Middle frontal gyrus (tissue), 1 donor: ENCODE results near the gene FN3KRP.
A peak's percentile ranks its signal among the peaks of the same experiment; 100 is the strongest.
"Not testable (repeated sequence)": the region's sequence is repeated elsewhere in the genome, so short reads cannot be mapped to it uniquely, and the experiment has no call there.

Experiments used
- DNase-seq: peaks from one replicate; pipeline ENCODE4 v3.0.0-alpha.2; 2015; ENCODE audit warnings: low spot score; ENCODE audit errors: extremely low spot score

The FN3KRP gene

GRCh38 chr17:82740906-82741759 is 24.6 kb downstream of the FN3KRP start:
- no peak for DNase-seq

GRCh38 chr17:82743344-82744219 is 27.1 kb downstream of the FN3KRP start:
- no peak for DNase-seq

- DNase-seq: not testable (repeated sequence)
Measured at GRCh38 chr17:82744736-82745135, 28.2 kb downstream of the FN3KRP start.

- no peak for DNase-seq
Measured at GRCh38 chr17:82745524-82745923, 29.0 kb downstream of the FN3KRP start.

GRCh38 chr17:82748756-82749155 is 32.2 kb downstream of the FN3KRP start:
- DNase-seq: no peak

GRCh38 chr17:82750241-82750908 is 33.9 kb downstream of the FN3KRP start:
- no peak for DNase-seq

- DNase-seq: no peak
Measured at GRCh38 chr17:82751171-82751570, 34.7 kb downstream of the FN3KRP start.

- peak; percentile 81 for DNase-seq
Measured at GRCh38 chr17:82751571-82752370, 35.3 kb downstream of the FN3KRP start, which contains the start of gene TBCD. Gene TBCD, plus strand, starts transcription at chr17:82752065. Its CDS starts 129 bp downstream, at chr17:82752194.

GRCh38 chr17:82752371-82753200 is 36.1 kb downstream of the FN3KRP start:
- no peak for DNase-seq

- no peak for DNase-seq
Measured at GRCh38 chr17:82753201-82753464, 36.6 kb downstream of the FN3KRP start.

- no peak for DNase-seq
Measured at GRCh38 chr17:82754297-82755208, 38.0 kb downstream of the FN3KRP start.

GRCh38 chr17:82756166-82756565 is 39.7 kb downstream of the FN3KRP start:
- DNase-seq: no peak

- no peak for DNase-seq
Measured at GRCh38 chr17:82765371-82765770, 48.9 kb downstream of the FN3KRP start.

- DNase-seq: no peak
Measured at GRCh38 chr17:82767041-82767754, 50.7 kb downstream of the FN3KRP start.

GRCh38 chr17:82769041-82769440 is 52.5 kb downstream of the FN3KRP start:
- no peak for DNase-seq

GRCh38 chr17:82772026-82772425 is 55.5 kb downstream of the FN3KRP start:
- no peak for DNase-seq

GRCh38 chr17:82774456-82774855 is 58.0 kb downstream of the FN3KRP start:
- not testable (repeated sequence) for DNase-seq
